HFFc6 (cell line): ENCODE measurements around the gene ENTREP1. TPM values are rescaled to one million over a fixed set of nuclear protein-coding genes. Genes with fewer than 3 reads are reported as not detected.
"Not testable (repeated sequence)": the region's sequence is repeated elsewhere in the genome, so short reads cannot be mapped to it uniquely, and the experiment has no call there.

Experiments
- DNase-seq: peaks from one replicate; pipeline ENCODE4 v3.0.0-alpha.2; 2018
- H3K27ac Mint-ChIP-seq: 2 replicates; pipeline ENCODE4 v1.8.0; 2020; ENCODE audit warnings: mild to moderate bottlenecking, mixed read lengths
- H3K27me3 Mint-ChIP-seq: 2 replicates; pipeline ENCODE4 v1.8.0; 2021; ENCODE audit warnings: mild to moderate bottlenecking, moderate library complexity, mixed read lengths; ENCODE audit not compliant: insufficient read depth
- H3K36me3 Mint-ChIP-seq: 2 replicates; pipeline ENCODE4 v1.8.0; 2021; ENCODE audit warnings: low read depth, mixed read lengths
- H3K4me1 Mint-ChIP-seq: 2 replicates; pipeline ENCODE4 v1.8.0; 2020; ENCODE audit warnings: low read depth, mixed read lengths
- H3K4me3 Mint-ChIP-seq: 2 replicates; pipeline ENCODE4 v1.8.0; 2020; ENCODE audit warnings: mild to moderate bottlenecking, moderate library complexity, mixed read lengths
- H3K9me3 Mint-ChIP-seq: 2 replicates; pipeline ENCODE4 v1.8.0; 2020; ENCODE audit warnings: mild to moderate bottlenecking, mixed read lengths
- CTCF ChIP-seq: fragments of 200-600 bp; sonication (generic); IDR thresholded peaks from 2 replicates; pipeline ENCODE4 v1.5.0; 2021; ENCODE audit warnings: antibody characterized with exemption, mild to moderate bottlenecking
- total RNA-seq, 6 experiments: library from RNA; stranded (reverse); fragmentation: NEBNext Ultra II Directional; extraction: Animal tissue kit (Norgen Biotek cat#: 25700); gene quantifications; 2 replicates in 1 of 6; 3 replicates in 5 of 6; pipeline ENCODE4 v1.2.3, GENCODE V29; 2021

The ENTREP1 gene
- total RNA-seq, 6 experiments from 2014 or later, result 0.09 TPM; not detected in 5

- H3K4me1 Mint-ChIP-seq, result peaks cover 26% of the 10 kb centered on the region
- H3K9me3 Mint-ChIP-seq, result no peaks in the 10 kb centered on the region
- no peak for DNase-seq
- no peak overlapping the region for H3K27ac Mint-ChIP-seq
- no peak for TF ChIP-seq CTCF
- H3K4me3 Mint-ChIP-seq, result no peak overlapping the region
- H3K27me3 Mint-ChIP-seq, result no peaks in the 10 kb centered on the region; the same call in 1 of the 2 replicates
- peaks cover 20% of the 10 kb centered on the region for H3K36me3 Mint-ChIP-seq
These were observed 106.2 kb downstream of the ENTREP1 start for GRCh38 chr9:69431203-69431602.

GRCh38 chr9:69431777-69432176 is 106.8 kb downstream of the ENTREP1 start:
- H3K4me3 Mint-ChIP-seq, result no peak overlapping the region

GRCh38 chr9:69432623-69433022 is 107.6 kb downstream of the ENTREP1 start:
- H3K27ac Mint-ChIP-seq, result peak overlapping the region; percentile 43; the same call in 1 of the 2 replicates
- no peaks in the 10 kb centered on the region; the same call in 1 of the 2 replicates for H3K27me3 Mint-ChIP-seq
- no peak for TF ChIP-seq CTCF
- peaks cover 26% of the 10 kb centered on the region for H3K4me1 Mint-ChIP-seq
- H3K4me3 Mint-ChIP-seq, result no peak overlapping the region
- no peak for DNase-seq
- H3K9me3 Mint-ChIP-seq, result no peaks in the 10 kb centered on the region
- peaks cover 20% of the 10 kb centered on the region for H3K36me3 Mint-ChIP-seq

More at GRCh38 chr9:69431777-69432176, 106.8 kb downstream of the ENTREP1 start:
- TF ChIP-seq CTCF, result no peak
- H3K4me1 Mint-ChIP-seq, result peaks cover 26% of the 10 kb centered on the region
- peaks cover 20% of the 10 kb centered on the region for H3K36me3 Mint-ChIP-seq
- DNase-seq, result no peak
- no peaks in the 10 kb centered on the region for H3K9me3 Mint-ChIP-seq
- H3K27me3 Mint-ChIP-seq, result no peaks in the 10 kb centered on the region; the same call in 1 of the 2 replicates
- no peak overlapping the region for H3K27ac Mint-ChIP-seq

- peak; percentile 70 for DNase-seq
- TF ChIP-seq CTCF, result no peak
- no peak overlapping the region; the same call in 1 of the 2 replicates for H3K4me3 Mint-ChIP-seq
These were observed 108.4 kb downstream of the ENTREP1 start for GRCh38 chr9:69433392-69433791.

GRCh38 chr9:69433968-69434367 is 109.0 kb downstream of the ENTREP1 start:
- H3K27ac Mint-ChIP-seq, result no peak overlapping the region; the same call in 1 of the 2 replicates
- no peaks in the 10 kb centered on the region for H3K27me3 Mint-ChIP-seq
- H3K4me1 Mint-ChIP-seq, result peaks cover 26% of the 10 kb centered on the region
- H3K9me3 Mint-ChIP-seq, result no peaks in the 10 kb centered on the region
- peaks cover 16% of the 10 kb centered on the region for H3K36me3 Mint-ChIP-seq
- no peak for TF ChIP-seq CTCF
- no peak for DNase-seq
- H3K4me3 Mint-ChIP-seq, result no peak overlapping the region

More at GRCh38 chr9:69433392-69433791, 108.4 kb downstream of the ENTREP1 start:
- peak overlapping the region; percentile 43; the same call in 1 of the 2 replicates for H3K27ac Mint-ChIP-seq
- no peaks in the 10 kb centered on the region for H3K27me3 Mint-ChIP-seq
- peaks cover 16% of the 10 kb centered on the region for H3K36me3 Mint-ChIP-seq
- H3K4me1 Mint-ChIP-seq, result peaks cover 26% of the 10 kb centered on the region
- H3K9me3 Mint-ChIP-seq, result no peaks in the 10 kb centered on the region

GRCh38 chr9:69439654-69440053 is 114.6 kb downstream of the ENTREP1 start:
- DNase-seq, H3K27me3 Mint-ChIP-seq, H3K4me3 Mint-ChIP-seq, H3K9me3 Mint-ChIP-seq, H3K27ac Mint-ChIP-seq: not testable (repeated sequence)
- Mint-ChIP-seq H3K4me1 (peaks cover 28% of the 10 kb centered on the region), H3K36me3 (peaks cover 19% of the 10 kb centered on the region)

- H3K4me3 Mint-ChIP-seq, H3K27me3 Mint-ChIP-seq, H3K27ac Mint-ChIP-seq, H3K9me3 Mint-ChIP-seq, DNase-seq: not testable (repeated sequence)
- Mint-ChIP-seq H3K36me3 (peaks cover 19% of the 10 kb centered on the region), H3K4me1 (peaks cover 34% of the 10 kb centered on the region)
These were observed 115.4 kb downstream of the ENTREP1 start for GRCh38 chr9:69440254-69440955.
